ENCODE measurements around the gene NLGN1.

Gene NLGN1

DNA sequence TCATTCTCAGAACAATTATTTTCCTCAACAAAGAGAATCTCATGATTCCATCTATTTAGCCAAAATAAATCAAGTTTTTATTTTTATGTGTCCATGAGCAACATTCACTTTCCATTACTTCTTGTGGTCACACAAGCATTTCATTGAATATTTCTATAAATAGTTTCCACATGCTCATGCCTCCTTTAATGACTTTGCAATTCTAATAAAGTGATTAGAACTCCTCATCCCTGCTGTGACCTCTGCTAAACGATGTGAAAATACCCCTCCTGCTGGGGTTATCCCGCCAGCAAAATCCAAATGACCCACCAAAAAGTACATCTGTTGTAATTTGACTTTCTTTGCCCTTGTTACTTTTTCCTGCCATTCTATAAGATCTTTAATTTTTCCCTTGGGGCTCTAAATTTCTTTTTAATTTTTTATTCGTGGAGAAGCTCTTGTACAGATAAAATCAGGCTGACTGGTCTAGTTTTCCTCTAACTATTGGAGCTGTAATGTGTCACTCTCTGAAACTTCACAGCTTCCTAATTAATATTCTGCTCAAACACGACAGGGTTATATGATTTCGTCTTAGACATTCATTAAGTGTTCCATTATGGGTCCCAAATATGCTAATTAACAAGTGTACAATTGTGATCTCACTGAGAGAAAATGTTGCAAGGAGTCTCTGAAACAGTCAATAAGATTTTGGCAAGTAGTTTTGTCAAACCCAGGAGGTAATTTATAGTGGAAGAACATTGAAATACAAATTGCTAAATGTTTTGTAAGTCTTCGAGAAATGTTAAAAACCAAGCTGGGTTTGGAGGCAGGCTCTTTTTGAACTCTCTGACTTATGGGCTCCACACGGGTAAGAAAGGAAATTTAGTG is 928.5 kb downstream of the NLGN1 start:
- ChIA-PET POLR2A (no interaction called here), CTCF (interaction anchor here (0.6 kb wide), 2 partner anchors 72 to 514 kb away, joined by 3 to 5 read pairs; no protein-coding TSS in a partner anchor)
- DNase-seq (ENCODE audit: extremely low spot score) = no peak

DNA sequence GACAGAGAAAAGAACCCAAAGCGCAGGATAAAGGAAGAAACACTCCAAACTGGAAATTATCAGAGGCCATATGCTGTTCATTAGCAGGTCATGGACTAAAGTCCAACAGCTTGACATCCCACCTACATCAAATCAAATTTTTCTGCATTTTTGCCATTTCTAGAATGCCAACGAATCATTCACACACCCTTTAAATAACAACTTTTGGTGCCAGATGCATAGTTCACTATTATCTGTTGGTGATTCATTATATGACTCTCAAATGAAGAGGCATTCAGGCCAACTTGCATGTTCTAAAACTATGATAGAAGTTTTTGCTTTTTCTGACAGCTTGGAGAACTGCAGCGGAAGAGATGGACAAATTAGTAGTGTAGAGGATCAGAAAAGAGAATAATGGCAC is 931.8 kb downstream of the NLGN1 start:
- DNase-seq (ENCODE audit: extremely low spot score) = no peak
- POLR2A ChIA-PET = no interaction called here
- CTCF ChIA-PET = no interaction called here
- TF ChIP-seq LEF1 (IDR thresholded peaks at IDR 0.05; ENCODE audit: borderline replicate concordance) (no peak), CTBP1 (IDR thresholded peaks at IDR 0.05; ENCODE audit: borderline replicate concordance) (no peak), FOXK2 (IDR thresholded peaks at IDR 0.05) (no peak), HDGF (IDR thresholded peaks at IDR 0.05; ENCODE audit: borderline replicate concordance) (no peak), NFRKB (IDR thresholded peaks at IDR 0.05) (no peak), L3MBTL2 (conservative IDR thresholded peaks at IDR 0.05) (no peak), BHLHE40 (IDR thresholded peaks at IDR 0.05; ENCODE audit: borderline replicate concordance) (no peak), FOXA1 (IDR thresholded peaks at IDR 0.05) (no peak), ARNT (IDR thresholded peaks at IDR 0.05) (no peak), TARDBP (IDR thresholded peaks at IDR 0.05) (no peak), ZNF384 (IDR thresholded peaks at IDR 0.05) (no peak), SP1 (IDR thresholded peaks at IDR 0.05) (no peak), ELF4 (IDR thresholded peaks at IDR 0.05) (no peak), FOXM1 (IDR thresholded peaks at IDR 0.05; ENCODE audit: borderline replicate concordance) (no peak), SUZ12 (IDR thresholded peaks at IDR 0.05) (no peak)
- TF ChIP-seq, protein P1, sequence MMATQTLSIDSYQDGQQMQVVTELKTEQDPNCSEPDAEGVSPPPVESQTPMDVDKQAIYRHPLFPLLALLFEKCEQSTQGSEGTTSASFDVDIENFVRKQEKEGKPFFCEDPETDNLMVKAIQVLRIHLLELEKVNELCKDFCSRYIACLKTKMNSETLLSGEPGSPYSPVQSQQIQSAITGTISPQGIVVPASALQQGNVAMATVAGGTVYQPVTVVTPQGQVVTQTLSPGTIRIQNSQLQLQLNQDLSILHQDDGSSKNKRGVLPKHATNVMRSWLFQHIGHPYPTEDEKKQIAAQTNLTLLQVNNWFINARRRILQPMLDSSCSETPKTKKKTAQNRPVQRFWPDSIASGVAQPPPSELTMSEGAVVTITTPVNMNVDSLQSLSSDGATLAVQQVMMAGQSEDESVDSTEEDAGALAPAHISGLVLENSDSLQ (IDR thresholded peaks at IDR 0.05) = no peak

More for the DNA sequence above, 928.5 kb downstream of the NLGN1 start:
- TF ChIP-seq HDGF (IDR thresholded peaks at IDR 0.05; ENCODE audit: borderline replicate concordance) = no peak

DNA sequence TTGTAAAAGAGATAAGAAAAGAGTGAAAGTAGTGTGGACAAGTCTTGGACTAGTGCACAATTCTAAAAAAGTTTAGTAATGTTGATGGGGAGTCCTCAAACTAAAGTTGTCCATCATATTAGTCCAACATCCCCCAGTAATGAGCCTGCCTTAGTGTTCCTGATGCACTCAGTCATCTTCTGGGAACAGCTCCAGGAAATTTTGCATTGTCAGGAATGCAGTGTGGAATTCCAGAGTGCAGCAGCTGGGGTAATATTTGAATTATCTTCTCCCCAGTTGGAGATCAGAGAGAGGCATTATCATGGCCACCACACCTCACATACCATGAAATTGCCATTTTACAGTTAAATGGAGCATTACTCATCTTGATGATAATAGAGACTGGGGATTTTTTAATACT is 932.8 kb downstream of the NLGN1 start:
- TF ChIP-seq NFRKB (IDR thresholded peaks at IDR 0.05) (no peak), BHLHE40 (IDR thresholded peaks at IDR 0.05; ENCODE audit: borderline replicate concordance) (no peak), FOXK2 (IDR thresholded peaks at IDR 0.05) (no peak), ELF4 (IDR thresholded peaks at IDR 0.05) (no peak), L3MBTL2 (conservative IDR thresholded peaks at IDR 0.05) (no peak), TARDBP (IDR thresholded peaks at IDR 0.05) (no peak), LEF1 (IDR thresholded peaks at IDR 0.05; ENCODE audit: borderline replicate concordance) (no peak), ZNF384 (IDR thresholded peaks at IDR 0.05) (no peak), SUZ12 (IDR thresholded peaks at IDR 0.05) (no peak), FOXA1 (IDR thresholded peaks at IDR 0.05) (no peak), FOXM1 (IDR thresholded peaks at IDR 0.05; ENCODE audit: borderline replicate concordance) (no peak), SP1 (IDR thresholded peaks at IDR 0.05) (no peak), ARNT (IDR thresholded peaks at IDR 0.05) (no peak), CTBP1 (IDR thresholded peaks at IDR 0.05; ENCODE audit: borderline replicate concordance) (no peak)
- TF ChIP-seq, protein P1 (IDR thresholded peaks at IDR 0.05) = no peak
- no peak for DNase-seq (ENCODE audit: extremely low spot score)
- CTCF ChIA-PET = no interaction called here
- POLR2A ChIA-PET = no interaction called here

DNA sequence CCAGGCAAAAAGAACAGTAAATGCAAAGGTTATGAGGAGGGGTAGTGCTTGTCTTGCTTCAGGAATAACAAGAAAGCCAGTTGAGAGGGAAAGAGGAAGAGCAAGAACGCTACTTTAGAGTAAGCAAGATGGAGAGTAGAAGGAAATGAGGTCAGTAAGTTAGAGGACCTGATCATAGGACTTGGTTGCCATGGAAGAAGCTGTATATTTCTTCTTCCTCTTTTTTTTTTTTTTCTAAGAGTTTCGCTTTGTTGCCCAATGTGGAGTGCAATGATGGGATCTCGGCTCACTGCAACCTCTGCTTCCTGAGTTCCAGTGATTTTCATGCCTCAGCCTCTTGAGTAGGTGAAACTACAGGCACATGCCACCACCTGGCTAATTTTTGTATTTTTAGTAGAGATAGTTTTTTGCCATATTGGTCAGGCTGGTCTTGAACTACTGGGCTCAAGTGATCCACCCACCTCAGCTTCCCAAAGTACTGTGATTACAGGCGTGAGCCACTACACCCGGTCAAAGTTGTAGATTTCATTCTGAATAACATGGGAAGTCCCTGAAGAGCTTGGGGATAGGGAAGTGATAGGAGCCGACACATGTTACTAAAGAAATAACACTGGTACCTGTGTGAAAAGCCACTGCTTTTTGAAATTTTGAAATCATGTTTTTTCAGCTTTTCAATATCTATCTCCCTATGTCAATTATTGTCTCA is 933.7 kb downstream of the NLGN1 start:
- ChIA-PET CTCF (no interaction called here), POLR2A (no interaction called here)
- TF ChIP-seq ARNT (IDR thresholded peaks at IDR 0.05) (no peak), BHLHE40 (IDR thresholded peaks at IDR 0.05; ENCODE audit: borderline replicate concordance) (no peak), ZNF384 (IDR thresholded peaks at IDR 0.05) (no peak), CTBP1 (IDR thresholded peaks at IDR 0.05; ENCODE audit: borderline replicate concordance) (no peak), TARDBP (IDR thresholded peaks at IDR 0.05) (no peak), FOXA1 (IDR thresholded peaks at IDR 0.05) (no peak), FOXK2 (IDR thresholded peaks at IDR 0.05) (no peak), LEF1 (IDR thresholded peaks at IDR 0.05; ENCODE audit: borderline replicate concordance) (no peak), FOXM1 (IDR thresholded peaks at IDR 0.05; ENCODE audit: borderline replicate concordance) (no peak), L3MBTL2 (conservative IDR thresholded peaks at IDR 0.05) (no peak)
- TF ChIP-seq, protein P1 (IDR thresholded peaks at IDR 0.05) = no peak
- DNase-seq (ENCODE audit: extremely low spot score) = no peak

DNA sequence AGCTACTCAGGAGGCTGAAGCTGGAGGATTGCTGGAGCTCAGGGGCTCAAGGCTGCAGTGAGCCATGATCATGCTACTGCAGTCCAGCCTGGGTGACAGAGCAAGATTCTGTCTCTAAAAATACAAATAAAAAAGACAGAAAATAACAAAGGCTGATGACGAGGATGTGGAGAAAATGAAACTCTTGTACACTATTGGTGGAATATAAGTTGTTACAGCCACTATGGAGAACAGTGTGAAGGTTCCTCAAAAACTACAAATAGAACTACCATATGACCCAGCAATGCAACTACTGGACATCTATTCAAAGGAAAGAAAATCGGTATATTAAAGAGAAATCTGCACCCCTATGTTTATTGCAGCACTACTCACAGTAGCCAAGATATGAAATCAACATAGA is 934.8 kb downstream of the NLGN1 start:
- TF ChIP-seq ZNF384 (IDR thresholded peaks at IDR 0.05) (no peak), BHLHE40 (IDR thresholded peaks at IDR 0.05; ENCODE audit: borderline replicate concordance) (no peak), SP1 (IDR thresholded peaks at IDR 0.05) (no peak), HDGF (IDR thresholded peaks at IDR 0.05; ENCODE audit: borderline replicate concordance) (no peak), FOXK2 (IDR thresholded peaks at IDR 0.05) (no peak), LEF1 (IDR thresholded peaks at IDR 0.05; ENCODE audit: borderline replicate concordance) (no peak), L3MBTL2 (conservative IDR thresholded peaks at IDR 0.05) (no peak), ARNT (IDR thresholded peaks at IDR 0.05) (no peak)
- TF ChIP-seq, protein P1 (IDR thresholded peaks at IDR 0.05) = no peak
- POLR2A ChIA-PET = no interaction called here
- CTCF ChIA-PET = no interaction called here

More for the DNA sequence above, 934.8 kb downstream of the NLGN1 start:
- DNase-seq (ENCODE audit: extremely low spot score) = no peak
